Activated CD4-positive, alpha-beta memory T cell treated with anti-CD3 and anti-CD28 coated beads for 36 hours (primary cell): ENCODE measurements around the gene CNNM2. TPM values are rescaled to one million over a fixed set of nuclear protein-coding genes. Genes with fewer than 3 reads are reported as not detected.
"Not testable (repeated sequence)": the region's sequence is repeated elsewhere in the genome, so short reads cannot be mapped to it uniquely, and the experiment has no call there.

Experiments
- CTCF ChIA-PET: fragments of 350-600 bp; sonication (Branson Sonifier 250); formaldehyde crosslinking; loops from one replicate; lab custom pipeline; 2021; ENCODE audit warnings: antibody characterized with exemption, inconsistent platforms; lab: Charles Lee
- POLR2A ChIA-PET: fragments of 350-600 bp; sonication (Branson Sonifier 250); formaldehyde crosslinking; loops from one replicate; lab custom pipeline; 2021; ENCODE audit warnings: antibody characterized with exemption; lab: Charles Lee
- DNase-seq: peaks from one replicate; pipeline ENCODE4 v3.0.0-alpha.2; 2020
- H3K27ac Mint-ChIP-seq: one replicate; pipeline ENCODE4 v1.8.0; 2021; ENCODE audit warnings: mixed read lengths
- H3K27me3 Mint-ChIP-seq: one replicate; pipeline ENCODE4 v1.8.0; 2021; ENCODE audit warnings: mixed read lengths
- H3K36me3 Mint-ChIP-seq: one replicate; pipeline ENCODE4 v1.8.0; 2021; ENCODE audit warnings: mixed read lengths
- H3K4me1 Mint-ChIP-seq: one replicate; pipeline ENCODE4 v1.8.0; 2021; ENCODE audit warnings: low read depth, mixed read lengths
- H3K4me3 Mint-ChIP-seq: one replicate; pipeline ENCODE4 v1.8.0; 2021; ENCODE audit warnings: mild to moderate bottlenecking, mixed read lengths
- H3K9me3 Mint-ChIP-seq: one replicate; pipeline ENCODE4 v1.8.0; 2021; ENCODE audit warnings: mixed read lengths
- intact Hi-C: fragments of 100-400 bp; cut with micrococcal nuclease; formaldehyde crosslinking; loops from one replicate; pipeline ENCODE4 v1.15.1; 2023
- total RNA-seq, 2 experiments: library from RNA; stranded (reverse); gene quantifications; one replicate each; pipeline ENCODE4 v1.2.3, GENCODE V29; 2021

Gene CNNM2
- total RNA-seq, 2 experiments from 2014 or later = 4.0 to 4.2 TPM

DNA sequence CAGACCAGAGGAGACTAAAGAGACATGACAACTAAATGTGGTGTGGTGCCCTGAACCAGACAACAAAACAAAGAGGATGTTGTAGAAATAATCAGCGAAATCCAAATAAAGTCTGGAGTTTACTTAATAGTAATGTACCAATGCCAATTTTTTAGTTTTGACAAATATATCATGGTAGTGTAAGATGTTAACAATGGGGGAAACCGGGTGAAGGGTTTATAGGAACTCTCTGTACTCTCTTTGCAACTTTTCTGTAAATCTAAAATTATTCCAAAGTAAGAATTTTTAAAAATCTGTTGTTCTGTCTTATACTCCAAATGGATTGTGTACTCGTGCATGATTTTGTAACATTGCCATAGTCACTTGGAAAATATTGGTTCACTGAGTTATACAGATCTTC lies 129.3 kb downstream of the CNNM2 start:
- Mint-ChIP-seq H3K27me3 (no peaks in the 10 kb centered on the region), H3K4me3 (no peak overlapping the region), H3K27ac (no peak overlapping the region), H3K4me1 (no peaks in the 10 kb centered on the region), H3K9me3 (no peaks in the 10 kb centered on the region), H3K36me3 (no peaks in the 10 kb centered on the region)
- DNase-seq = no peak
- ChIA-PET POLR2A (no interaction called here), CTCF (no interaction called here)
- intact Hi-C loops = no loop called here

GRCh38 chr10:103049237-103049636 lies 131.1 kb downstream of the CNNM2 start:
- no peaks in the 10 kb centered on the region for H3K9me3 Mint-ChIP-seq
- H3K36me3 Mint-ChIP-seq = no peaks in the 10 kb centered on the region
- no peak for DNase-seq
- intact Hi-C loops = no loop called here
- no peak overlapping the region for H3K4me3 Mint-ChIP-seq
- POLR2A ChIA-PET = no interaction called here
- H3K27ac Mint-ChIP-seq = no peak overlapping the region
- CTCF ChIA-PET = no interaction called here
- H3K27me3 Mint-ChIP-seq = no peaks in the 10 kb centered on the region
- peaks cover 9% of the 10 kb centered on the region for H3K4me1 Mint-ChIP-seq

GRCh38 chr10:103053659-103054581 lies 135.8 kb downstream of the CNNM2 start:
- H3K4me3 Mint-ChIP-seq = peak overlapping the region; percentile 75
- POLR2A ChIA-PET = interaction anchor here (1.8 kb wide), 1 partner anchor 136 kb away, joined by 10 read pairs; the partner anchor contains the start of gene CNNM2
- CTCF ChIA-PET = interaction anchor here (0.6 to 3.3 kb wide), 7 partner anchors 10 to 313 kb away, joined by 3 to 35 read pairs (median 4); partner anchors contain the start of genes CNNM2 and INA
- no peaks in the 10 kb centered on the region for H3K9me3 Mint-ChIP-seq
- intact Hi-C loops = loop anchor here (1.0 kb wide), 2 partner anchors 118 to 136 kb away; partner anchors contain the start of gene CNNM2
- peak overlapping the region; percentile 84 for H3K27ac Mint-ChIP-seq
- H3K4me1 Mint-ChIP-seq = peaks cover 17% of the 10 kb centered on the region
- H3K36me3 Mint-ChIP-seq = no peaks in the 10 kb centered on the region
- no peaks in the 10 kb centered on the region for H3K27me3 Mint-ChIP-seq
- peak; percentile 66 for DNase-seq

- Mint-ChIP-seq H3K36me3 (no peaks in the 10 kb centered on the region), H3K4me1 (peaks cover 17% of the 10 kb centered on the region), H3K9me3 (no peaks in the 10 kb centered on the region), H3K27ac (peak overlapping the region; percentile 84), H3K4me3 (peak overlapping the region; percentile 75), H3K27me3 (no peaks in the 10 kb centered on the region)
- DNase-seq = no peak
- CTCF ChIA-PET = interaction anchor here (0.7 to 3.3 kb wide), 5 partner anchors 10 to 223 kb away, joined by 3 to 35 read pairs (median 4); partner anchors contain the start of genes CNNM2 and INA
- POLR2A ChIA-PET = interaction anchor here (0.6 to 1.8 kb wide), 2 partner anchors 136 to 1232 kb away, joined by 3 to 10 read pairs; partner anchors contain the start of gene CNNM2
- intact Hi-C loops = loop anchor here (1.0 kb wide), 2 partner anchors 118 to 136 kb away; partner anchors contain the start of gene CNNM2
Measured at GRCh38 chr10:103054621-103055020, 136.5 kb downstream of the CNNM2 start.

DNA sequence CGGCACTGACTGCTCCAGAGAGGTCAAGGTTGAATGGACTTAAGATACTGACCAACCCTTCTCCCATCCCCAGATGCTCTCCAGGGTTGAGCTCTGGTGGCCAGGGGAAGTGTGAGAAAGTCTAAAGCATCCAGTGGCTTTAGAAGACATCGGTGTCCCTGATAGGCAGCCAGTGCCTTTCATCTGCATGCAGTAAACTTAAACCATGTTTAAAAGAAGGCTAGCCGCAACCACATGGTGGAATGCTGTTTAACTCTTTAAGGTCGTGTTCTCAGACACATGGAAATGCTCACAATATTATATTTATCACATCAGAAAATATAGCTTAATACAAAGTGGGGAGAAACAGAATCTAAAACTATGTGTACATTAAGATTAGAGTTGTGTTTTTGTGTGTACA lies 137.0 kb downstream of the CNNM2 start:
- Mint-ChIP-seq H3K27me3 (no peaks in the 10 kb centered on the region), H3K36me3 (no peaks in the 10 kb centered on the region), H3K4me1 (peaks cover 17% of the 10 kb centered on the region), H3K9me3 (no peaks in the 10 kb centered on the region), H3K27ac (no peak overlapping the region), H3K4me3 (no peak overlapping the region)
- ChIA-PET POLR2A (interaction anchor here (0.6 kb wide), 1 partner anchor 1232 kb away, joined by 3 read pairs; no protein-coding TSS in a partner anchor), CTCF (interaction anchor here (1.0 to 3.3 kb wide), 4 partner anchors 9 to 139 kb away, joined by 3 to 35 read pairs (median 7); partner anchors contain the start of gene CNNM2)
- DNase-seq = no peak
- intact Hi-C loops = no loop called here

DNA sequence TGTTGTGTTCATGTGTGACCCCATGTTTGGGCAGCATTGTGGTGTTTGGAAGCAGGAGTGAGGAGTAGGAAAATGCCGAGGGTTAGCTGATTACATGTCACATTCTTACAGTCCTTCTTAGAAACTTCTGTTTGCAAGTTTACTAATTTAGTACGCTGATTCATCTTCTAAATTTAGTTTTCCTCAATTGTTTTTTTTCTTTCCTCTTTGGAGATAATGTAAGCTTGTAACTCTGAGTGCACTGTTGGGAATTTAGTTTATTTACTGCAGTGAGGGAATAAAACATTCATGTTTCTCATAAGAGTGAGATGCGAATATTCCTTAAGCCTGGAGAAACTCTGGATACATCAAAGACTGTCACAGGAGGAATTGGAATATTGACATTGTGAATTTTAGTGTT lies 139.9 kb downstream of the CNNM2 start:
- no peaks in the 10 kb centered on the region for H3K9me3 Mint-ChIP-seq
- DNase-seq = no peak
- no peaks in the 10 kb centered on the region for H3K36me3 Mint-ChIP-seq
- POLR2A ChIA-PET = no interaction called here
- H3K4me3 Mint-ChIP-seq = no peak overlapping the region
- CTCF ChIA-PET = interaction anchor here (0.6 to 1.4 kb wide), 3 partner anchors 133 to 141 kb away, joined by 3 to 6 read pairs (median 6); partner anchors contain the start of gene CNNM2
- no peak overlapping the region for H3K27ac Mint-ChIP-seq
- no peaks in the 10 kb centered on the region for H3K27me3 Mint-ChIP-seq
- H3K4me1 Mint-ChIP-seq = peaks cover 17% of the 10 kb centered on the region
- intact Hi-C loops = no loop called here

GRCh38 chr10:103060575-103060974 lies 142.5 kb downstream of the CNNM2 start:
- intact Hi-C loops = no loop called here
- Mint-ChIP-seq H3K27me3 (no peaks in the 10 kb centered on the region), H3K4me3 (no peak overlapping the region), H3K4me1 (no peaks in the 10 kb centered on the region), H3K36me3 (no peaks in the 10 kb centered on the region), H3K27ac (no peak overlapping the region), H3K9me3 (no peaks in the 10 kb centered on the region)
- DNase-seq = no peak
- ChIA-PET POLR2A (no interaction called here), CTCF (interaction anchor here (1.2 to 6.1 kb wide), 3 partner anchors 9 to 225 kb away, joined by 3 to 57 read pairs (median 3); partner anchors contain the start of gene CNNM2)

DNA sequence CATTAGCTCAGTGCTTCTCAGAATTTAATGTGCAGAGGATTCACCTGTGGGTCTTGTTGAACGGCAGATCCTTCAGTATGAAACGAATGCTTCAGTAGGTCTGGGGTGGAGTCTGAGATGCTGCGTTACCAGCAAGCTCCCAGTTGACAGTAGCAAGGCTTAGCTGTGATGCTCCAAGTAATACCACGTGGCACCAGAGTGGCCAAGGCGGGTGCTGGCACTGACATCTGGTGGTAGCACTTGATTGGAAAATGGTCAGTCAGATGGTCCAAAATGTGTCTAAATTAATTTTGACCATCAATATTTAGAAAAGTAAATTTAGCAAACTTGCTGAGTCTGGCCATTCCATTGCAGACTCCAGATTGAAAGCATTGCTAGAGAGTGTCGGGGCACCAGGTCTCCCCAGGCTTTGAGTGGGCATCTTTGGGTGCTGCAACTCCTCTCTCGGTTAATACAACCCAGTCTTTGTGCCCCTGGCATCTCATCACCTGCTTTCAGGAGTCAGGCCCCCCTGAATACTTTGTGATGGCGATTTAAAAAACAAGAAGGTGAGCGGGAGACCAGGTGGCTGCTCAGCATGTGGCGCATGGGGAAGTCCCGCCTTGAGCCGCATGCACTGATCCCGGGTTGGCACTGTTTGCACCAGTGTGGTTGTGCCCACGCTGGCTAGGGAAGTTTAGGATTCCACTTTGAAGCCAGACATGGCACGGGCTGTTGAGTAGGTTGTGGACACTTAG lies 144.9 kb downstream of the CNNM2 start:
- Mint-ChIP-seq H3K27ac (no peak overlapping the region), H3K9me3 (no peaks in the 10 kb centered on the region), H3K27me3 (no peaks in the 10 kb centered on the region), H3K36me3 (no peaks in the 10 kb centered on the region), H3K4me3 (no peak overlapping the region), H3K4me1 (no peaks in the 10 kb centered on the region)
- DNase-seq = no peak
- intact Hi-C loops = no loop called here
- ChIA-PET POLR2A (no interaction called here), CTCF (interaction anchor here (0.5 to 6.1 kb wide), 5 partner anchors 8 to 467 kb away, joined by 3 to 57 read pairs (median 3); partner anchors contain the start of gene CNNM2)

DNA sequence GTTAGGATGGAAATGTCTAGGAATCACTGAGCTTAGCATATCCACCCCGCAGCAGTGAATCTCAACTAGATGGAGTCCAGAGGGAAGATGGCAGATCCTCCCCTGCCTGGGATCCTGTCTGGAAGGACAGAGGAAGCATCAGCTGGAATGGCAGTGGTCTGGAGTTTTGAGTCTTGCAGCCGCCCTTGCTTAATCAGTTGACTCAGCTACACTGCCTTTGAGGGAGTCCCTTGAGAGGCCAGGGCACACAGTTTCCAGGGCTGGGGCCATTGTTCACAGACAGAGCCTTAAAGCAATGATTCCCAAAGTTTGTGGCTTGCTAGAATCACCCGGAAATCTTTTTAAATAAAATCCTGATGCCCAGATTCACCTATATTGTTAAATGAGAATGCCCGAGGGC lies 146.9 kb downstream of the CNNM2 start:
- intact Hi-C loops = no loop called here
- H3K4me3 Mint-ChIP-seq = no peak overlapping the region
- no peak overlapping the region for H3K27ac Mint-ChIP-seq

GRCh38 chr10:103066141-103067098 lies 148.3 kb downstream of the CNNM2 start:
- intact Hi-C loops = no loop called here
- Mint-ChIP-seq H3K36me3 (no peaks in the 10 kb centered on the region), H3K27ac (no peak overlapping the region), H3K4me1 (peaks cover 19% of the 10 kb centered on the region), H3K4me3 (no peak overlapping the region), H3K27me3 (no peaks in the 10 kb centered on the region), H3K9me3 (no peaks in the 10 kb centered on the region)
- ChIA-PET POLR2A (no interaction called here), CTCF (interaction anchor here (7.1 kb wide), 1 partner anchor 149 kb away, joined by 108 read pairs; the partner anchor contains the start of gene CNNM2)
- DNase-seq = no peak

More for the DNA sequence above, 146.9 kb downstream of the CNNM2 start:
- Mint-ChIP-seq H3K9me3 (no peaks in the 10 kb centered on the region), H3K36me3 (no peaks in the 10 kb centered on the region), H3K4me1 (peaks cover 8% of the 10 kb centered on the region), H3K27me3 (no peaks in the 10 kb centered on the region)
- ChIA-PET POLR2A (no interaction called here), CTCF (interaction anchor here (2.3 to 6.1 kb wide), 2 partner anchors 10 to 147 kb away, joined by 11 to 57 read pairs; partner anchors contain the start of gene CNNM2)
- no peak for DNase-seq

- H3K27ac Mint-ChIP-seq, DNase-seq, H3K4me3 Mint-ChIP-seq, H3K36me3 Mint-ChIP-seq, intact Hi-C loops, H3K9me3 Mint-ChIP-seq, POLR2A ChIA-PET, H3K27me3 Mint-ChIP-seq: not testable (repeated sequence)
- CTCF ChIA-PET = interaction anchor here (7.1 kb wide), 1 partner anchor 150 kb away, joined by 108 read pairs; the partner anchor contains the start of gene CNNM2
- peaks cover 19% of the 10 kb centered on the region for H3K4me1 Mint-ChIP-seq
Measured at GRCh38 chr10:103067099-103067477, 149.0 kb downstream of the CNNM2 start.
